ENCODE results near the gene TMEM255B. TPM values are rescaled to one million over a fixed set of nuclear protein-coding genes. Genes with fewer than 3 reads are reported as not detected.
"Not testable (repeated sequence)": the region's sequence is repeated elsewhere in the genome, so short reads cannot be mapped to it uniquely, and the experiment has no call there.

The TMEM255B gene
- total RNA-seq, 1 experiment from 2014 or later = not detected

- no peak for DNase-seq
- no peaks in the 10 kb centered on the region for H3K4me1 Mint-ChIP-seq (ENCODE audit: low read depth, unreplicated experiment)
- no TSS peak for BruUV-seq (replicated peaks)
- CTCF ChIA-PET = no interaction called here
- TF ChIP-seq, protein P1, sequence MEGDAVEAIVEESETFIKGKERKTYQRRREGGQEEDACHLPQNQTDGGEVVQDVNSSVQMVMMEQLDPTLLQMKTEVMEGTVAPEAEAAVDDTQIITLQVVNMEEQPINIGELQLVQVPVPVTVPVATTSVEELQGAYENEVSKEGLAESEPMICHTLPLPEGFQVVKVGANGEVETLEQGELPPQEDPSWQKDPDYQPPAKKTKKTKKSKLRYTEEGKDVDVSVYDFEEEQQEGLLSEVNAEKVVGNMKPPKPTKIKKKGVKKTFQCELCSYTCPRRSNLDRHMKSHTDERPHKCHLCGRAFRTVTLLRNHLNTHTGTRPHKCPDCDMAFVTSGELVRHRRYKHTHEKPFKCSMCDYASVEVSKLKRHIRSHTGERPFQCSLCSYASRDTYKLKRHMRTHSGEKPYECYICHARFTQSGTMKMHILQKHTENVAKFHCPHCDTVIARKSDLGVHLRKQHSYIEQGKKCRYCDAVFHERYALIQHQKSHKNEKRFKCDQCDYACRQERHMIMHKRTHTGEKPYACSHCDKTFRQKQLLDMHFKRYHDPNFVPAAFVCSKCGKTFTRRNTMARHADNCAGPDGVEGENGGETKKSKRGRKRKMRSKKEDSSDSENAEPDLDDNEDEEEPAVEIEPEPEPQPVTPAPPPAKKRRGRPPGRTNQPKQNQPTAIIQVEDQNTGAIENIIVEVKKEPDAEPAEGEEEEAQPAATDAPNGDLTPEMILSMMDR (IDR thresholded peaks at IDR 0.05; ENCODE audit: unreplicated experiment) = no peak
- no peak overlapping the region for H3K4me3 Mint-ChIP-seq (ENCODE audit: low read depth, unreplicated experiment)
- intact Hi-C loops (cut with micrococcal nuclease; ENCODE audit: unreplicated experiment) = no loop called here
- no peaks in the 10 kb centered on the region for H3K27me3 Mint-ChIP-seq (ENCODE audit: unreplicated experiment)
- H3K9me3 Mint-ChIP-seq (ENCODE audit: low read depth, unreplicated experiment) = no peaks in the 10 kb centered on the region
- H3K27ac Mint-ChIP-seq (ENCODE audit: unreplicated experiment) = no peak overlapping the region
- H3K36me3 Mint-ChIP-seq (ENCODE audit: insufficient read depth, unreplicated experiment) = no peaks in the 10 kb centered on the region
Observed at GRCh38 chr13:113794086-113794485, 35.1 kb downstream of the TMEM255B start.

GRCh38 chr13:113794764-113795173 is 35.7 kb downstream of the TMEM255B start:
- Mint-ChIP-seq H3K4me3 (ENCODE audit: low read depth, unreplicated experiment) (no peak overlapping the region), H3K4me1 (ENCODE audit: low read depth, unreplicated experiment) (no peaks in the 10 kb centered on the region), H3K9me3 (ENCODE audit: low read depth, unreplicated experiment) (no peaks in the 10 kb centered on the region), H3K27me3 (ENCODE audit: unreplicated experiment) (no peaks in the 10 kb centered on the region), H3K36me3 (ENCODE audit: insufficient read depth, unreplicated experiment) (no peaks in the 10 kb centered on the region), H3K27ac (ENCODE audit: unreplicated experiment) (no peak overlapping the region)
- CTCF ChIA-PET = no interaction called here
- TF ChIP-seq, protein P1 (IDR thresholded peaks at IDR 0.05; ENCODE audit: unreplicated experiment) = no peak
- BruUV-seq (replicated peaks) = no TSS peak
- intact Hi-C loops (cut with micrococcal nuclease; ENCODE audit: unreplicated experiment) = no loop called here
- no peak for DNase-seq

GRCh38 chr13:113795362-113795761 is 36.3 kb downstream of the TMEM255B start:
- H3K27me3 Mint-ChIP-seq (ENCODE audit: unreplicated experiment); H3K4me1 Mint-ChIP-seq (ENCODE audit: low read depth, unreplicated experiment); H3K9me3 Mint-ChIP-seq (ENCODE audit: low read depth, unreplicated experiment); H3K4me3 Mint-ChIP-seq (ENCODE audit: low read depth, unreplicated experiment); H3K27ac Mint-ChIP-seq (ENCODE audit: unreplicated experiment); BruUV-seq (replicated peaks); CTCF ChIA-PET; DNase-seq; H3K36me3 Mint-ChIP-seq (ENCODE audit: insufficient read depth, unreplicated experiment); intact Hi-C loops (cut with micrococcal nuclease; ENCODE audit: unreplicated experiment): not testable (repeated sequence)

- CTCF ChIA-PET = no interaction called here
- BruUV-seq (replicated peaks) = no TSS peak
- H3K27me3 Mint-ChIP-seq (ENCODE audit: unreplicated experiment) = no peaks in the 10 kb centered on the region
Observed at GRCh38 chr13:113796211-113796963, 37.4 kb downstream of the TMEM255B start.

More at GRCh38 chr13:113796211-113796963, 37.4 kb downstream of the TMEM255B start:
- Mint-ChIP-seq H3K36me3 (ENCODE audit: insufficient read depth, unreplicated experiment) (no peaks in the 10 kb centered on the region), H3K4me1 (ENCODE audit: low read depth, unreplicated experiment) (no peaks in the 10 kb centered on the region), H3K4me3 (ENCODE audit: low read depth, unreplicated experiment) (no peak overlapping the region), H3K9me3 (ENCODE audit: low read depth, unreplicated experiment) (no peaks in the 10 kb centered on the region), H3K27ac (ENCODE audit: unreplicated experiment) (no peak overlapping the region)
- no peak for DNase-seq
- intact Hi-C loops (cut with micrococcal nuclease; ENCODE audit: unreplicated experiment) = no loop called here
- TF ChIP-seq, protein P1 (IDR thresholded peaks at IDR 0.05; ENCODE audit: unreplicated experiment) = no peak
